HepG2 (cell line): ENCODE measurements around the gene ST6GALNAC2. TPM values are rescaled to one million over a fixed set of nuclear protein-coding genes. Genes with fewer than 3 reads are reported as not detected.

ENCODE experiments used
- AKAP8 ChIP-seq: sonication (generic); formaldehyde crosslinking; IDR thresholded peaks from 2 replicates; pipeline ENCODE4 v1.5.1; 2020; ENCODE audit warnings: mild to moderate bottlenecking, missing genetic modification reagents
- CENPX ChIP-seq: sonication (generic); formaldehyde crosslinking; IDR thresholded peaks from 2 replicates; pipeline ENCODE4 v1.9.0; 2021; ENCODE audit warnings: mild to moderate bottlenecking, missing genetic modification reagents, moderate library complexity
- EEA1 ChIP-seq: sonication (generic); formaldehyde crosslinking; IDR thresholded peaks from 2 replicates; pipeline ENCODE4 v1.5.1; 2020; ENCODE audit warnings: mild to moderate bottlenecking, missing genetic modification reagents, borderline replicate concordance
- NAIF1 ChIP-seq: sonication (generic); formaldehyde crosslinking; IDR thresholded peaks from 2 replicates; pipeline ENCODE4 v1.5.0; 2020; ENCODE audit warnings: mild to moderate bottlenecking, missing genetic modification reagents, borderline replicate concordance
- PPARG ChIP-seq: conservative IDR thresholded peaks from 2 replicates; pipeline ENCODE4 v1.6.1; 2016; ENCODE audit warnings: missing biosample characterization, missing genetic modification reagents
- SMC3 ChIP-seq: IDR thresholded peaks from 2 replicates; pipeline ENCODE4 v1.6.1; 2011; ENCODE audit warnings: low read length, improper control_type of control experiment
- SNRNP70 ChIP-seq: fragments of 200-400 bp; formaldehyde crosslinking; IDR thresholded peaks from 2 replicates; pipeline ENCODE4 v1.6.1; 2017; ENCODE audit warnings: mild to moderate bottlenecking, low read depth, low read length, moderate library complexity
- SP140L ChIP-seq: sonication (generic); formaldehyde crosslinking; IDR thresholded peaks from 2 replicates; pipeline ENCODE4 v1.4.0; 2020; ENCODE audit warnings: missing genetic modification reagents, borderline replicate concordance
- SRF ChIP-seq: IDR thresholded peaks from 2 replicates; pipeline ENCODE4 v1.6.1; 2011; ENCODE audit warnings: mild to moderate bottlenecking, low read depth, low read length, moderate library complexity
- TBX2 ChIP-seq: sonication (generic); formaldehyde crosslinking; IDR thresholded peaks from 2 replicates; pipeline ENCODE4 v1.5.0; 2020; ENCODE audit warnings: missing genetic modification reagents, mild to moderate bottlenecking, borderline replicate concordance
- U2AF2 ChIP-seq: fragments of 200-400 bp; formaldehyde crosslinking; IDR thresholded peaks from 2 replicates; pipeline ENCODE4 v1.6.1; 2017; ENCODE audit warnings: low read depth, mild to moderate bottlenecking, low read length
- polyA plus RNA-seq, 8 experiments: library from polyadenylated mRNA; depleted of rRNA in 3 of 8; stranded (reverse) in 7 of 8; unstranded in 1 of 8; fragments of >200 nt; fragmentation: Illumina TruSeq in 4 of 8; extraction: Trizol in 4 of 8; gene quantifications; 2 replicates each; pipeline versions ENCODE4 v1.2.1 to v1.2.3, GENCODE V29; 2011 to 2016; ENCODE audit warnings: low read depth in 4 of 8, missing spikeins in 1 of 8, mixed read lengths in 1 of 8; ENCODE audit not compliant: insufficient read depth in 1 of 8
- total RNA-seq, 5 experiments: library from RNA; depleted of rRNA; stranded (reverse); fragments of >200 nt; fragmentation: Illumina TruSeq; extraction: Trizol; gene quantifications; 2 replicates each; pipeline ENCODE4 v1.2.3, GENCODE V29; 2016; ENCODE audit warnings: low read depth in 1 of 5
- TF ChIP-seq, protein P1 (sequence below): sonication (generic); formaldehyde crosslinking; IDR thresholded peaks from 2 replicates; pipeline ENCODE4 v1.4.0; 2020; ENCODE audit warnings: mild to moderate bottlenecking, missing genetic modification reagents
- TF ChIP-seq, protein P2 (sequence below): sonication (generic); formaldehyde crosslinking; IDR thresholded peaks from 2 replicates; pipeline ENCODE4 v1.8.0; 2022; ENCODE audit warnings: mild to moderate bottlenecking, missing genetic modification reagents, moderate library complexity
- TF ChIP-seq, protein P3 (sequence below): sonication (generic); formaldehyde crosslinking; IDR thresholded peaks from 2 replicates; pipeline ENCODE4 v1.8.1; 2023; ENCODE audit warnings: missing genetic modification reagents, mild to moderate bottlenecking, borderline replicate concordance
- TF ChIP-seq, protein P4 (sequence below): sonication (generic); formaldehyde crosslinking; IDR thresholded peaks from 2 replicates; pipeline ENCODE4 v1.4.0; 2020; ENCODE audit warnings: mild to moderate bottlenecking, missing genetic modification reagents
- TF ChIP-seq, protein P5 (sequence below): sonication (generic); formaldehyde crosslinking; IDR thresholded peaks from 2 replicates; pipeline ENCODE4 v1.8.0; 2022; ENCODE audit warnings: mild to moderate bottlenecking, missing genetic modification reagents, moderate library complexity
- TF ChIP-seq, protein P6 (sequence below): sonication (generic); formaldehyde crosslinking; IDR thresholded peaks from 2 replicates; pipeline ENCODE4 v1.8.0; 2022; ENCODE audit warnings: mild to moderate bottlenecking, missing genetic modification reagents

ST6GALNAC2 gene
- total and polyA plus RNA-seq, 2 of the 13 experiments (the other 11 are each of a cell fraction or from before 2014, with no cell fraction given) = 0.12 to 0.49 TPM

DNA sequence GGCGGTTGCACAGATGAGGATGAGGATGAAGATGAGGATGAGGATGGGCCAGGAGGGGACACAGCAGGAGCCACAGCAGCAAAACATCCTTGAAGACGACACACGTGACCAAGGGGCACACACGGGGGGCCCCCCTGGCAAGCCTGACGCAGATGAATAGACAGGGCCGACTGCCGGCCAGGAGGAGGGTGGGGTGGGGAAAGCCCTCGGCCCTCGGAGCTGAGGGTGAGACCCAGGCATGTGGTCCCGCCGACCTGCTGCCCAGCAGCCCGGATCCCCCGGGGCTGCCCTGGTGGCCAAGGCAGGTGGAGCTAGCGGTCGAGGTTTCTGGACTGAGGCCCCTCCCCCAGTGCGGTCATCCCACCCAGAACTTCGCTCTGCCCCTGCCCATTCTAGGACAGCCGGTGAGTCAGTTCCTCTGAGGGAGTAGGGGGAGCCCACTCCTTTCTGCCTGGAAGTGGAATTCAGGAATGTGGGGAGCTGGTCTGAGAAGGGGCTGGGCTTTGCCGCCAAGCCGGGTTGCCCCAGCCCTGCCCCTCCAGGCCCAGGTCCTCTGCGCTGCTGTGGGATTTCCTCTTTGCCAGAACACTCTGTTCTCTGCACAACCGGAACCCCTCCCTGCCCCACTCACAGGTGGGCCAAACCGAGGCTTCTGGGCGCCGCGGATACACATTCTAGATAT, 58.1 kb downstream of the ST6GALNAC2 start (continued):
- TF ChIP-seq, protein P1, sequence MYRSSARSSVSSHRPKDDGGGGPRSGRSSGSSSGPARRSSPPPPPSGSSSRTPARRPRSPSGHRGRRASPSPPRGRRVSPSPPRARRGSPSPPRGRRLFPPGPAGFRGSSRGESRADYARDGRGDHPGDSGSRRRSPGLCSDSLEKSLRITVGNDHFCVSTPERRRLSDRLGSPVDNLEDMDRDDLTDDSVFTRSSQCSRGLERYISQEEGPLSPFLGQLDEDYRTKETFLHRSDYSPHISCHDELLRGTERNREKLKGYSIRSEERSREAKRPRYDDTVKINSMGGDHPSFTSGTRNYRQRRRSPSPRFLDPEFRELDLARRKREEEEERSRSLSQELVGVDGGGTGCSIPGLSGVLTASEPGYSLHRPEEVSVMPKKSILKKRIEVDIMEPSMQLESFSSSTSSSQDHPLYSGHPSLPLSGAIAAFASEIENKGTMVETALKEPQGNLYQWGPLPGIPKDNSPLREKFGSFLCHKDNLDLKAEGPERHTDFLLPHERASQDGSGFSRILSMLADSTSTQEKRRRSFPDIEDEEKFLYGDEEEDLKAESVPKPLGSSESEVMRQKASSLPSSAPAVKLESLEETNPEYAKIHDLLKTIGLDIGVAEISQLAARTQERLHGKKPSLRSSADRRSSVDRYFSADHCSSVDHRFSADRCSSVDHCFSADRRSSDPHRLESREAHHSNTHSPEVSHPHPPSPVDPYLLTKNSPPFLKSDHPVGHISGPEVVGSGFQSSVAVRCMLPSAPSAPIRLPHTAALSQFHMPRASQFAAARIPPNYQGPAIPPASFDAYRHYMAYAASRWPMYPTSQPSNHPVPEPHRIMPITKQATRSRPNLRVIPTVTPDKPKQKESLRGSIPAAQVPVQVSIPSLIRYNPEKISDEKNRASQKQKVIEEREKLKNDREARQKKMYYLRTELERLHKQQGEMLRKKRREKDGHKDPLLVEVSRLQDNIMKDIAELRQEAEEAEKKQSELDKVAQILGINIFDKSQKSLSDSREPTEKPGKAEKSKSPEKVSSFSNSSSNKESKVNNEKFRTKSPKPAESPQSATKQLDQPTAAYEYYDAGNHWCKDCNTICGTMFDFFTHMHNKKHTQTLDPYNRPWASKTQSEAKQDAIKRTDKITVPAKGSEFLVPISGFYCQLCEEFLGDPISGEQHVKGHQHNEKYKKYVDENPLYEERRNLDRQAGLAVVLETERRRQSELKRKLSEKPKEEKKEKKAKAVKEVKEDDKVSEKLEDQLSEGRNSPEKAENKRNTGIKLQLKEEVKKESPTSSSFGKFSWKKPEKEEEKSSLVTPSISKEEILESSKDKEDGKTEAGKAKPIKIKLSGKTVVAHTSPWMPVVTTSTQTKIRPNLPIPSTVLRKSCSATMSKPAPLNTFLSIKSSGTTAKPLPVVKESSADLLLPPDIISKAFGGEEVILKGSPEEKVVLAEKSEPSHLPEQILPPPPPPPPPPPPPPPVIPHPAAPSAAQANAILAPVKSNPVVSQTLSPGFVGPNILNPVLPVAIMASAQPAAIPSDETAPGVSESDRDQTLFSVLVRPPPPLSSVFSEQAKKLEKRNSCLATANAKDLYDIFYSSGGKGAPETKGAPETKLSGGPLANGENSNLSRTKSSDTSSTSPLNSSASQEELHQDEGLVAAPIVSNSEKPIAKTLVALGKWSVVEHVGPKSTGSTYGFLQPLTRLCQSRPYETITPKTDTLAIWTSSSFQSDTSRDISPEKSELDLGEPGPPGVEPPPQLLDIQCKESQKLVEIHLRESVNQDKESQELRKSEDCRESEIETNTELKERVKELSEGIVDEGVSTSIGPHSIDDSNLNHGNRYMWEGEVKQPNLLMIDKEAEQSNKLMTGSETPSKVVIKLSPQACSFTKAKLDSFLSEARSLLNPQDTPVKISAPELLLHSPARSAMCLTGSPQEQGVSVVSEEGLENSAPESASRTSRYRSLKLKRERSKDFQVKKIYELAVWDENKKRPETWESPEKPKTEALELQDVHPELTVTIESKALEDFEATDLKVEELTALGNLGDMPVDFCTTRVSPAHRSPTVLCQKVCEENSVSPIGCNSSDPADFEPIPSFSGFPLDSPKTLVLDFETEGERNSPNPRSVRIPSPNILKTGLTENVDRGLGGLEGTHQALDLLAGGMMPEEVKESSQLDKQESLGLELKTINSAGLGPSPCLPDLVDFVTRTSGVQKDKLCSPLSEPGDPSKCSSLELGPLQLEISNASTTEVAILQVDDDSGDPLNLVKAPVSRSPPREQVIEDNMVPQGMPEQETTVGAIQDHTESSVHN (CRISPR knock-in tag) = 0 out of 2 replicates have a peak, but pooled peaks have one; percentile 58
- TF ChIP-seq, protein P2, sequence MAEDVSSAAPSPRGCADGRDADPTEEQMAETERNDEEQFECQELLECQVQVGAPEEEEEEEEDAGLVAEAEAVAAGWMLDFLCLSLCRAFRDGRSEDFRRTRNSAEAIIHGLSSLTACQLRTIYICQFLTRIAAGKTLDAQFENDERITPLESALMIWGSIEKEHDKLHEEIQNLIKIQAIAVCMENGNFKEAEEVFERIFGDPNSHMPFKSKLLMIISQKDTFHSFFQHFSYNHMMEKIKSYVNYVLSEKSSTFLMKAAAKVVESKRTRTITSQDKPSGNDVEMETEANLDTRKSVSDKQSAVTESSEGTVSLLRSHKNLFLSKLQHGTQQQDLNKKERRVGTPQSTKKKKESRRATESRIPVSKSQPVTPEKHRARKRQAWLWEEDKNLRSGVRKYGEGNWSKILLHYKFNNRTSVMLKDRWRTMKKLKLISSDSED (CRISPR knock-in tag) = no peak
- TF ChIP-seq SRF = no peak
- no peak for TF ChIP-seq U2AF2
- TF ChIP-seq SMC3 = no peak
- TF ChIP-seq, protein P3, sequence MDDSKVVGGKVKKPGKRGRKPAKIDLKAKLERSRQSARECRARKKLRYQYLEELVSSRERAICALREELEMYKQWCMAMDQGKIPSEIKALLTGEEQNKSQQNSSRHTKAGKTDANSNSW (CRISPR knock-in tag) = no peak
- TF ChIP-seq, protein P4, sequence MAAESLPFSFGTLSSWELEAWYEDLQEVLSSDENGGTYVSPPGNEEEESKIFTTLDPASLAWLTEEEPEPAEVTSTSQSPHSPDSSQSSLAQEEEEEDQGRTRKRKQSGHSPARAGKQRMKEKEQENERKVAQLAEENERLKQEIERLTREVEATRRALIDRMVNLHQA (CRISPR knock-in tag) = no peak
- TF ChIP-seq CENPX (CRISPR knock-in tag) = no peak
- TF ChIP-seq TBX2 (CRISPR knock-in tag) = peak; percentile 14; the same call in 1 of the 2 replicates
- TF ChIP-seq EEA1 (CRISPR knock-in tag) = no peak
- peak; percentile 92; the same call in 1 of the 2 replicates for TF ChIP-seq AKAP8 (CRISPR knock-in tag)
- TF ChIP-seq PPARG (CRISPR knock-in tag) = no peak
- TF ChIP-seq SP140L (CRISPR knock-in tag) = no peak
- no peak for TF ChIP-seq SNRNP70
- TF ChIP-seq, protein P5, sequence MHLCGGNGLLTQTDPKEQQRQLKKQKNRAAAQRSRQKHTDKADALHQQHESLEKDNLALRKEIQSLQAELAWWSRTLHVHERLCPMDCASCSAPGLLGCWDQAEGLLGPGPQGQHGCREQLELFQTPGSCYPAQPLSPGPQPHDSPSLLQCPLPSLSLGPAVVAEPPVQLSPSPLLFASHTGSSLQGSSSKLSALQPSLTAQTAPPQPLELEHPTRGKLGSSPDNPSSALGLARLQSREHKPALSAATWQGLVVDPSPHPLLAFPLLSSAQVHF = no peak
- TF ChIP-seq NAIF1 = no peak
- TF ChIP-seq, protein P6, sequence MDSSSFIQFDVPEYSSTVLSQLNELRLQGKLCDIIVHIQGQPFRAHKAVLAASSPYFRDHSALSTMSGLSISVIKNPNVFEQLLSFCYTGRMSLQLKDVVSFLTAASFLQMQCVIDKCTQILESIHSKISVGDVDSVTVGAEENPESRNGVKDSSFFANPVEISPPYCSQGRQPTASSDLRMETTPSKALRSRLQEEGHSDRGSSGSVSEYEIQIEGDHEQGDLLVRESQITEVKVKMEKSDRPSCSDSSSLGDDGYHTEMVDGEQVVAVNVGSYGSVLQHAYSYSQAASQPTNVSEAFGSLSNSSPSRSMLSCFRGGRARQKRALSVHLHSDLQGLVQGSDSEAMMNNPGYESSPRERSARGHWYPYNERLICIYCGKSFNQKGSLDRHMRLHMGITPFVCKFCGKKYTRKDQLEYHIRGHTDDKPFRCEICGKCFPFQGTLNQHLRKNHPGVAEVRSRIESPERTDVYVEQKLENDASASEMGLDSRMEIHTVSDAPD (CRISPR knock-in tag) = no peak
